ENCODE measurements around the gene TMSB10.

Gene TMSB10

DNA sequence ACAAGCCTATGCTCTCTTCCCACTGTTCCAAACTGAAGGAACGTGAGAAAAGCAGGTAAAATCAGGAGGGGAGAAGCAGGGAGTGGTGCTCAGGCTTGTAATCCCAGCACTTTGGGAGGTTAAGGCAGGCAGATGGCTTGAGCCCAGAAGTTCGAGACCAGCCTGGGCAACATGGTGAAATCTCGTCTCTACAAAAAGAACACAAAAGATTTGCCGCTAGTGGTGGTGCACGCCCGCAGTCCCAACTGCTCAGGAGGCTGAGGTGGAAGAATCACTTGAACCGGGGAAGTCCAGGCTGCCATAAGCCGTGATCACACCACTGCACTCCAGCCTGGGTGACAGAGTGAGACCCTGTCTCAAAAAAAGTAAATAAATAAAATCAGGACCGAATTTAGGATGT lies 1.3 kb upstream of the TMSB10 start:
- H3K9me3 ChIP-seq (ENCODE audit: control insufficient read depth, insufficient read depth, low read depth, low read length) = no peaks in the 10 kb centered on the region
- H3K4me3 ChIP-seq (ENCODE audit: low read depth, low read length) = no peak overlapping the region
- ChIA-PET POLR2A (interaction anchor here (0.6 to 4.7 kb wide), 4 partner anchors 15 to 714 kb away, joined by 6 to 38 read pairs (median 14); partner anchors contain the start of gene TRABD2A), CTCF (interaction anchor here (3.5 kb wide), 1 partner anchor 21 kb away, joined by 24 read pairs; no protein-coding TSS in a partner anchor)
- no peak overlapping the region for H3K27ac ChIP-seq (ENCODE audit: extremely low read depth, low read depth, low read length)
- peaks cover 5% of the 10 kb centered on the region for H3K4me1 ChIP-seq (ENCODE audit: control insufficient read depth, insufficient read depth, low read length)
- no peak for TF ChIP-seq ZNF366 (tag by site-specific recombination; conservative IDR thresholded peaks at IDR 0.05)
- TF ChIP-seq ZNF701 (tag by site-specific recombination; IDR thresholded peaks at IDR 0.05) = no peak
- no peak for TF ChIP-seq ZNF426 (tag by site-specific recombination; IDR thresholded peaks at IDR 0.05)
- no peak for TF ChIP-seq ZNF777 (tag by site-specific recombination; IDR thresholded peaks at IDR 0.05; ENCODE audit: borderline replicate concordance)
- no peak for TF ChIP-seq ZSCAN30 (tag by site-specific recombination; IDR thresholded peaks at IDR 0.05)
- TF ChIP-seq ZNF548 (tag by site-specific recombination; IDR thresholded peaks at IDR 0.05) = no peak
- TF ChIP-seq ZNF416 (tag by site-specific recombination; IDR thresholded peaks at IDR 0.05) = no peak
- no peak for TF ChIP-seq ZNF404 (tag by site-specific recombination; IDR thresholded peaks at IDR 0.05)
- TF ChIP-seq ZFP69B (tag by site-specific recombination; IDR thresholded peaks at IDR 0.05) = no peak
- no peak for TF ChIP-seq PRDM1 (tag by site-specific recombination; IDR thresholded peaks at IDR 0.05)
- no peak for TF ChIP-seq ZNF514 (tag by site-specific recombination; IDR thresholded peaks at IDR 0.05)
- TF ChIP-seq, protein P1, sequence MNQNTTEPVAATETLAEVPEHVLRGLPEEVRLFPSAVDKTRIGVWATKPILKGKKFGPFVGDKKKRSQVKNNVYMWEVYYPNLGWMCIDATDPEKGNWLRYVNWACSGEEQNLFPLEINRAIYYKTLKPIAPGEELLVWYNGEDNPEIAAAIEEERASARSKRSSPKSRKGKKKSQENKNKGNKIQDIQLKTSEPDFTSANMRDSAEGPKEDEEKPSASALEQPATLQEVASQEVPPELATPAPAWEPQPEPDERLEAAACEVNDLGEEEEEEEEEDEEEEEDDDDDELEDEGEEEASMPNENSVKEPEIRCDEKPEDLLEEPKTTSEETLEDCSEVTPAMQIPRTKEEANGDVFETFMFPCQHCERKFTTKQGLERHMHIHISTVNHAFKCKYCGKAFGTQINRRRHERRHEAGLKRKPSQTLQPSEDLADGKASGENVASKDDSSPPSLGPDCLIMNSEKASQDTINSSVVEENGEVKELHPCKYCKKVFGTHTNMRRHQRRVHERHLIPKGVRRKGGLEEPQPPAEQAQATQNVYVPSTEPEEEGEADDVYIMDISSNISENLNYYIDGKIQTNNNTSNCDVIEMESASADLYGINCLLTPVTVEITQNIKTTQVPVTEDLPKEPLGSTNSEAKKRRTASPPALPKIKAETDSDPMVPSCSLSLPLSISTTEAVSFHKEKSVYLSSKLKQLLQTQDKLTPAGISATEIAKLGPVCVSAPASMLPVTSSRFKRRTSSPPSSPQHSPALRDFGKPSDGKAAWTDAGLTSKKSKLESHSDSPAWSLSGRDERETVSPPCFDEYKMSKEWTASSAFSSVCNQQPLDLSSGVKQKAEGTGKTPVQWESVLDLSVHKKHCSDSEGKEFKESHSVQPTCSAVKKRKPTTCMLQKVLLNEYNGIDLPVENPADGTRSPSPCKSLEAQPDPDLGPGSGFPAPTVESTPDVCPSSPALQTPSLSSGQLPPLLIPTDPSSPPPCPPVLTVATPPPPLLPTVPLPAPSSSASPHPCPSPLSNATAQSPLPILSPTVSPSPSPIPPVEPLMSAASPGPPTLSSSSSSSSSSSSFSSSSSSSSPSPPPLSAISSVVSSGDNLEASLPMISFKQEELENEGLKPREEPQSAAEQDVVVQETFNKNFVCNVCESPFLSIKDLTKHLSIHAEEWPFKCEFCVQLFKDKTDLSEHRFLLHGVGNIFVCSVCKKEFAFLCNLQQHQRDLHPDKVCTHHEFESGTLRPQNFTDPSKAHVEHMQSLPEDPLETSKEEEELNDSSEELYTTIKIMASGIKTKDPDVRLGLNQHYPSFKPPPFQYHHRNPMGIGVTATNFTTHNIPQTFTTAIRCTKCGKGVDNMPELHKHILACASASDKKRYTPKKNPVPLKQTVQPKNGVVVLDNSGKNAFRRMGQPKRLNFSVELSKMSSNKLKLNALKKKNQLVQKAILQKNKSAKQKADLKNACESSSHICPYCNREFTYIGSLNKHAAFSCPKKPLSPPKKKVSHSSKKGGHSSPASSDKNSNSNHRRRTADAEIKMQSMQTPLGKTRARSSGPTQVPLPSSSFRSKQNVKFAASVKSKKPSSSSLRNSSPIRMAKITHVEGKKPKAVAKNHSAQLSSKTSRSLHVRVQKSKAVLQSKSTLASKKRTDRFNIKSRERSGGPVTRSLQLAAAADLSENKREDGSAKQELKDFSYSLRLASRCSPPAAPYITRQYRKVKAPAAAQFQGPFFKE (tag by site-specific recombination; IDR thresholded peaks at IDR 0.05; ENCODE audit: borderline replicate concordance) = no peak
- TF ChIP-seq, protein P2, sequence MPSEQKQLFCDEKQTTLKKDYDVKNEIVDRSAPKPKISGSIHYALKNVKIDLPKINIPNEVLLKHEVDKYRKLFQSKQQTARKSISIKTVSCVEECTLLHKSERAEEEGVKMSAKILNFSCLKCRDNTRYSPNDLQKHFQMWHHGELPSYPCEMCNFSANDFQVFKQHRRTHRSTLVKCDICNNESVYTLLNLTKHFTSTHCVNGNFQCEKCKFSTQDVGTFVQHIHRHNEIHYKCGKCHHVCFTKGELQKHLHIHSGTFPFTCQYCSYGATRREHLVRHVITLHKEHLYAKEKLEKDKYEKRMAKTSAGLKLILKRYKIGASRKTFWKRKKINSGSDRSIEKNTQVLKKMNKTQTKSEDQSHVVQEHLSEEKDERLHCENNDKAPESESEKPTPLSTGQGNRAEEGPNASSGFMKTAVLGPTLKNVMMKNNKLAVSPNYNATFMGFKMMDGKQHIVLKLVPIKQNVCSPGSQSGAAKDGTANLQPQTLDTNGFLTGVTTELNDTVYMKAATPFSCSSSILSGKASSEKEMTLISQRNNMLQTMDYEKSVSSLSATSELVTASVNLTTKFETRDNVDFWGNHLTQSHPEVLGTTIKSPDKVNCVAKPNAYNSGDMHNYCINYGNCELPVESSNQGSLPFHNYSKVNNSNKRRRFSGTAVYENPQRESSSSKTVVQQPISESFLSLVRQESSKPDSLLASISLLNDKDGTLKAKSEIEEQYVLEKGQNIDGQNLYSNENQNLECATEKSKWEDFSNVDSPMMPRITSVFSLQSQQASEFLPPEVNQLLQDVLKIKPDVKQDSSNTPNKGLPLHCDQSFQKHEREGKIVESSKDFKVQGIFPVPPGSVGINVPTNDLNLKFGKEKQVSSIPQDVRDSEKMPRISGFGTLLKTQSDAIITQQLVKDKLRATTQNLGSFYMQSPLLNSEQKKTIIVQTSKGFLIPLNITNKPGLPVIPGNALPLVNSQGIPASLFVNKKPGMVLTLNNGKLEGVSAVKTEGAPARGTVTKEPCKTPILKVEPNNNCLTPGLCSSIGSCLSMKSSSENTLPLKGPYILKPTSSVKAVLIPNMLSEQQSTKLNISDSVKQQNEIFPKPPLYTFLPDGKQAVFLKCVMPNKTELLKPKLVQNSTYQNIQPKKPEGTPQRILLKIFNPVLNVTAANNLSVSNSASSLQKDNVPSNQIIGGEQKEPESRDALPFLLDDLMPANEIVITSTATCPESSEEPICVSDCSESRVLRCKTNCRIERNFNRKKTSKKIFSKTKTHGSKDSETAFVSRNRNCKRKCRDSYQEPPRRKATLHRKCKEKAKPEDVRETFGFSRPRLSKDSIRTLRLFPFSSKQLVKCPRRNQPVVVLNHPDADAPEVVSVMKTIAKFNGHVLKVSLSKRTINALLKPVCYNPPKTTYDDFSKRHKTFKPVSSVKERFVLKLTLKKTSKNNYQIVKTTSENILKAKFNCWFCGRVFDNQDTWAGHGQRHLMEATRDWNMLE (tag by site-specific recombination; conservative IDR thresholded peaks at IDR 0.05; ENCODE audit: low read depth) = no peak
- no peak for TF ChIP-seq ZBTB7A (tag by site-specific recombination; IDR thresholded peaks at IDR 0.05; ENCODE audit: low read depth)
- H3K36me3 ChIP-seq (ENCODE audit: control insufficient read depth in 2 of 2, insufficient read depth in 1 of 2, low read length in 2 of 2) = peaks cover 0 to 5% of the 10 kb centered on the region in 2 experiments; a peak in 2 of 3 replicates

DNA sequence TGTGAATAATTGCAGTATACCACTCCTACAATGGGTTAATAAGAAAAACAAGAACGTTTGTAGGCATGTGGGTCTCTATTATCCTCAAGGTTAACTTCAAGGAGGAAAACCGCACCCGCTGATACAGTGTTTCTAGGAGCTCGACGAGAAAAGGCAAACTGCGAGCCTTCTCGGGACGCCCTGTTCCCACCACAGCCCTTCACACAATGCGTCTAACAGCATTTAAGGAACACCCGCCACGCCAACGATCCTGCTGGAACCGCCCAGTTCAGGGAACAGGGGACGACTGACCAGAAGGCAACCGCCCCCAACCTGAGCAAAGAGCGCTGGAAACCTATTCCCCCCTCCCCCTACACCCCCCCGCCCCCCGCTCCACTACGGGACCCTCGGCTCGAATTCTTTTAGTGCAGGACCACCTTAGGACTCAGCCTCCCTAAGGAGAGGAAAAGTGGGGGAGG lies 710 bp upstream of the TMSB10 start:
- peaks cover 5% of the 10 kb centered on the region for H3K4me1 ChIP-seq (ENCODE audit: control insufficient read depth, insufficient read depth, low read length)
- CTCF ChIA-PET = interaction anchor here (3.5 kb wide), 1 partner anchor 21 kb away, joined by 24 read pairs; no protein-coding TSS in a partner anchor
- POLR2A ChIA-PET = interaction anchor here (3.1 to 4.7 kb wide), 2 partner anchors 21 to 23 kb away, joined by 21 to 38 read pairs; partner anchors contain the start of gene TRABD2A
- no peaks in the 10 kb centered on the region for H3K9me3 ChIP-seq (ENCODE audit: control insufficient read depth, insufficient read depth, low read depth, low read length)
- peak overlapping the region; percentile 88 for H3K4me3 ChIP-seq (ENCODE audit: low read depth, low read length)
- no peak overlapping the region for H3K27ac ChIP-seq (ENCODE audit: extremely low read depth, low read depth, low read length)
- H3K36me3 ChIP-seq (ENCODE audit: control insufficient read depth in 2 of 2, insufficient read depth in 1 of 2, low read length in 2 of 2) = peaks cover 0 to 11% of the 10 kb centered on the region in 2 experiments; a peak in 2 of 3 replicates
- TF ChIP-seq ZNF24 (tag by site-specific recombination; IDR thresholded peaks at IDR 0.05) (no peak), SP3 (tag by site-specific recombination; IDR thresholded peaks at IDR 0.05) (no peak), SP2 (tag by site-specific recombination; IDR thresholded peaks at IDR 0.05) (peak; percentile 55)
- TF ChIP-seq, protein P3, sequence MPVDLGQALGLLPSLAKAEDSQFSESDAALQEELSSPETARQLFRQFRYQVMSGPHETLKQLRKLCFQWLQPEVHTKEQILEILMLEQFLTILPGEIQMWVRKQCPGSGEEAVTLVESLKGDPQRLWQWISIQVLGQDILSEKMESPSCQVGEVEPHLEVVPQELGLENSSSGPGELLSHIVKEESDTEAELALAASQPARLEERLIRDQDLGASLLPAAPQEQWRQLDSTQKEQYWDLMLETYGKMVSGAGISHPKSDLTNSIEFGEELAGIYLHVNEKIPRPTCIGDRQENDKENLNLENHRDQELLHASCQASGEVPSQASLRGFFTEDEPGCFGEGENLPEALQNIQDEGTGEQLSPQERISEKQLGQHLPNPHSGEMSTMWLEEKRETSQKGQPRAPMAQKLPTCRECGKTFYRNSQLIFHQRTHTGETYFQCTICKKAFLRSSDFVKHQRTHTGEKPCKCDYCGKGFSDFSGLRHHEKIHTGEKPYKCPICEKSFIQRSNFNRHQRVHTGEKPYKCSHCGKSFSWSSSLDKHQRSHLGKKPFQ (tag by site-specific recombination; IDR thresholded peaks at IDR 0.05) = peak; percentile 95

Measured in HEK293 (cell line).